Mesenchymal stem cell (in vitro differentiated cells and primary cell): ENCODE measurements around the gene MBD6.
"Not testable (repeated sequence)": the region's sequence is repeated elsewhere in the genome, so short reads cannot be mapped to it uniquely, and the experiment has no call there.

Experiments
- DNase-seq: peaks from one replicate; pipeline ENCODE4 v3.0.0-alpha.2; 2013
- H2AFZ ChIP-seq: one replicate; pipeline ENCODE4 v1.6.1; 2013; ENCODE audit warnings: low read depth, mild to moderate bottlenecking, control low read depth, inconsistent platforms, low read length, moderate library complexity
- H2AK5ac ChIP-seq: 2 replicates; pipeline ENCODE4 v1.6.1; 2013; ENCODE audit warnings: low read length, moderate library complexity, mild to moderate bottlenecking, inconsistent platforms; ENCODE audit not compliant: severe bottlenecking
- H2BK120ac ChIP-seq: one replicate; pipeline ENCODE4 v1.6.1; 2013; ENCODE audit warnings: low read depth, mild to moderate bottlenecking, inconsistent platforms, low read length, moderate library complexity
- H2BK12ac ChIP-seq, 2 experiments: one replicate each; pipeline ENCODE4 v1.6.1; 2013; ENCODE audit warnings: inconsistent platforms in 2 of 2, low read length in 2 of 2, mild to moderate bottlenecking in 2 of 2, moderate library complexity in 2 of 2, control low read depth in 1 of 2
- H2BK15ac ChIP-seq: one replicate; pipeline ENCODE4 v1.6.1; 2013; ENCODE audit warnings: mild to moderate bottlenecking, low read depth, inconsistent platforms; ENCODE audit not compliant: poor library complexity, severe bottlenecking
- H2BK5ac ChIP-seq: 2 replicates; pipeline ENCODE4 v1.6.1; 2013; ENCODE audit warnings: low read depth, mild to moderate bottlenecking, low read length, control low read depth, inconsistent platforms; ENCODE audit not compliant: poor library complexity, severe bottlenecking
- H3K14ac ChIP-seq, 2 experiments: one replicate each; pipeline ENCODE4 v1.6.1; 2013; ENCODE audit warnings: inconsistent platforms in 2 of 2, low read length in 2 of 2, control low read depth in 1 of 2, mild to moderate bottlenecking in 1 of 2, moderate library complexity in 1 of 2
- H3K18ac ChIP-seq, 2 experiments: one replicate each; pipeline ENCODE4 v1.6.1; 2013; ENCODE audit warnings: inconsistent platforms in 2 of 2, low read length in 2 of 2, control low read depth in 1 of 2, low read depth in 1 of 2, mild to moderate bottlenecking in 1 of 2
- H3K23ac ChIP-seq, 2 experiments: one replicate each; pipeline ENCODE4 v1.6.1; 2013; ENCODE audit warnings: inconsistent platforms in 2 of 2, low read length in 2 of 2, mild to moderate bottlenecking in 2 of 2, moderate library complexity in 2 of 2, control low read depth in 1 of 2
- H3K27ac ChIP-seq: 2 replicates; pipeline ENCODE4 v1.5.1; 2013; ENCODE audit warnings: mild to moderate bottlenecking, moderate library complexity, low read length, control low read depth, inconsistent platforms; ENCODE audit not compliant: poor library complexity, severe bottlenecking
- H3K27me3 ChIP-seq, 2 experiments: 2 replicates each; pipeline versions ENCODE4 v1.6.1 to v1.7.0; 2013; ENCODE audit warnings: low read length in 2 of 2, mild to moderate bottlenecking in 2 of 2, moderate library complexity in 2 of 2, control low read depth in 1 of 2, inconsistent platforms in 1 of 2; ENCODE audit not compliant: control insufficient read depth in 1 of 2, insufficient read depth in 1 of 2
- H3K36me3 ChIP-seq, 2 experiments: 2 replicates each; pipeline versions ENCODE4 v1.6.1 to v1.7.0; 2013; ENCODE audit warnings: low read length in 2 of 2, control low read depth in 1 of 2, inconsistent platforms in 1 of 2, low read depth in 1 of 2, mild to moderate bottlenecking in 1 of 2; ENCODE audit not compliant: insufficient read depth in 2 of 2, control insufficient read depth in 1 of 2
- H3K4ac ChIP-seq, 2 experiments: one replicate each; pipeline ENCODE4 v1.6.1; 2013; ENCODE audit warnings: inconsistent platforms in 2 of 2, low read length in 2 of 2, mild to moderate bottlenecking in 2 of 2, moderate library complexity in 2 of 2, control low read depth in 1 of 2, low read depth in 1 of 2
- H3K4me1 ChIP-seq: 2 replicates; pipeline ENCODE4 v1.6.1; 2013; ENCODE audit warnings: low read depth, low read length, control low read depth; ENCODE audit not compliant: control insufficient read depth, insufficient read depth
- H3K4me2 ChIP-seq: 2 replicates; pipeline ENCODE4 v1.6.1; 2013; ENCODE audit warnings: low read length, mild to moderate bottlenecking, inconsistent platforms; ENCODE audit not compliant: poor library complexity, severe bottlenecking
- H3K4me3 ChIP-seq, 2 experiments: 2 replicates each; pipeline versions ENCODE4 v1.5.1 to v1.7.0; 2013; ENCODE audit warnings: low read length in 2 of 2, mild to moderate bottlenecking in 2 of 2, control low read depth in 1 of 2, low read depth in 1 of 2; ENCODE audit not compliant: insufficient read depth in 1 of 2
- H3K79me1 ChIP-seq: replicated peaks from 2 replicates; pipeline ENCODE4 v1.6.1; 2013; ENCODE audit warnings: mild to moderate bottlenecking, control low read depth, low read length, inconsistent platforms; ENCODE audit not compliant: poor library complexity, severe bottlenecking
- H3K9ac ChIP-seq: 2 replicates; pipeline ENCODE4 v1.7.0; 2013; ENCODE audit warnings: mild to moderate bottlenecking, low read length, moderate library complexity
- H3K9me3 ChIP-seq: 2 replicates; pipeline ENCODE4 v1.7.0; 2013; ENCODE audit warnings: mild to moderate bottlenecking, low read length; ENCODE audit not compliant: control insufficient read depth
- H4K8ac ChIP-seq: one replicate; pipeline ENCODE4 v1.6.1; 2013; ENCODE audit warnings: inconsistent platforms, mild to moderate bottlenecking, low read length, moderate library complexity
- H4K91ac ChIP-seq: one replicate; pipeline ENCODE4 v1.6.1; 2013; ENCODE audit warnings: mild to moderate bottlenecking, low read length, inconsistent platforms
- WGBS: methylation state at CpG from one replicate; pipeline ENCODE4 v1.1.7; 2013; ENCODE audit warnings: mixed read lengths; 5-methylcytosine and 5-hydroxymethylcytosine counted together

The MBD6 gene

GRCh38 chr12:57564178-57564740, 41.6 kb downstream of the MBD6 start:
- H3K4me1 ChIP-seq: no peaks in the 10 kb centered on the region
- peaks cover 3% of the 10 kb centered on the region for H3K9me3 ChIP-seq
- WGBS: 86% methylated on average over 6 of the region's 7 CpGs

GRCh38 chr12:57568838-57569237, 46.2 kb downstream of the MBD6 start:
- Histone ChIP-seq H2AFZ (no peak overlapping the region), H3K9me3 (peaks cover 2% of the 10 kb centered on the region), H3K27me3 (peaks cover 18 to 35% of the 10 kb centered on the region in 2 experiments), H3K27ac (no peak overlapping the region), H2AK5ac (no peak overlapping the region), H3K9ac (no peak overlapping the region), H4K91ac (no peak overlapping the region), H3K4me2 (no peak overlapping the region), H3K36me3 (peaks cover 0 to 23% of the 10 kb centered on the region in 2 experiments), H3K4me3 (no peak overlapping the region), H4K8ac (no peak overlapping the region), H3K79me1 (no peaks in the 10 kb centered on the region), H3K14ac (no peak overlapping the region), H2BK120ac (no peak overlapping the region), H2BK15ac (no peak overlapping the region), H3K4me1 (no peaks in the 10 kb centered on the region), H3K4ac (no peak overlapping the region), H3K18ac (no peak overlapping the region), H2BK12ac (no peak overlapping the region), H2BK5ac (no peak overlapping the region), H3K23ac (no peak overlapping the region)
- WGBS: 80% methylated on average over 6 of the region's 6 CpGs
- DNase-seq: no peak

More at GRCh38 chr12:57564178-57564740, 41.6 kb downstream of the MBD6 start:
- peaks cover 0 to 8% of the 10 kb centered on the region in 2 experiments for H3K36me3 ChIP-seq
- no peak overlapping the region for H3K9ac ChIP-seq
- no peaks in the 10 kb centered on the region for H3K79me1 ChIP-seq
- no peak overlapping the region for H4K8ac ChIP-seq
- H3K4me2 ChIP-seq: no peak overlapping the region
- H3K4ac ChIP-seq: no peak overlapping the region
- H3K4me3 ChIP-seq: no peak overlapping the region
- peaks cover 19 to 31% of the 10 kb centered on the region in 2 experiments for H3K27me3 ChIP-seq
- H3K14ac ChIP-seq: no peak overlapping the region
- no peak overlapping the region for H2AFZ ChIP-seq
- H3K27ac ChIP-seq: no peak overlapping the region
- H3K18ac ChIP-seq: no peak overlapping the region
- no peak overlapping the region for H2AK5ac ChIP-seq
- H2BK120ac ChIP-seq: no peak overlapping the region
- no peak overlapping the region for H2BK12ac ChIP-seq
- H2BK15ac ChIP-seq: no peak overlapping the region
- no peak overlapping the region for H2BK5ac ChIP-seq
- H3K23ac ChIP-seq: no peak overlapping the region
- H4K91ac ChIP-seq: no peak overlapping the region
- DNase-seq: no peak

GRCh38 chr12:57569858-57570257, 47.2 kb downstream of the MBD6 start:
- peaks cover 10 to 27% of the 10 kb centered on the region in 2 experiments for H3K27me3 ChIP-seq
- H2BK120ac ChIP-seq: no peak overlapping the region

GRCh38 chr12:57570438-57570837, 47.8 kb downstream of the MBD6 start:
- not testable (repeated sequence) for DNase-seq, H4K8ac ChIP-seq, H3K9ac ChIP-seq, H3K9me3 ChIP-seq, H3K18ac ChIP-seq, H2BK12ac ChIP-seq, H2AFZ ChIP-seq, H3K4me1 ChIP-seq, H2AK5ac ChIP-seq, H3K23ac ChIP-seq, H2BK120ac ChIP-seq, H3K4me3 ChIP-seq, H4K91ac ChIP-seq, H3K79me1 ChIP-seq, H3K4ac ChIP-seq, H3K4me2 ChIP-seq, H3K27ac ChIP-seq, H3K14ac ChIP-seq, H2BK5ac ChIP-seq, H2BK15ac ChIP-seq
- H3K36me3 ChIP-seq: peaks cover 0 to 29% of the 10 kb centered on the region in 2 experiments
- WGBS: 86% methylated on average over 5 of the region's 13 CpGs
- peaks cover 9 to 31% of the 10 kb centered on the region in 2 experiments for H3K27me3 ChIP-seq

More at GRCh38 chr12:57569858-57570257, 47.2 kb downstream of the MBD6 start:
- H3K4me3 ChIP-seq: no peak overlapping the region
- no peak for DNase-seq
- no peak overlapping the region for H3K9ac ChIP-seq
- H2AFZ ChIP-seq: no peak overlapping the region
- no peak overlapping the region for H2BK5ac ChIP-seq
- no peak overlapping the region for H4K91ac ChIP-seq
- H3K14ac ChIP-seq: no peak overlapping the region
- H3K4me1 ChIP-seq: no peaks in the 10 kb centered on the region
- no peak overlapping the region for H2BK12ac ChIP-seq
- no peak overlapping the region for H2BK15ac ChIP-seq
- no peak overlapping the region for H2AK5ac ChIP-seq
- H3K9me3 ChIP-seq: no peaks in the 10 kb centered on the region
- H3K79me1 ChIP-seq: no peaks in the 10 kb centered on the region
- no peak overlapping the region for H4K8ac ChIP-seq
- H3K23ac ChIP-seq: no peak overlapping the region
- peaks cover 0 to 23% of the 10 kb centered on the region in 2 experiments for H3K36me3 ChIP-seq
- no peak overlapping the region for H3K18ac ChIP-seq
- H3K4me2 ChIP-seq: no peak overlapping the region
- H3K27ac ChIP-seq: no peak overlapping the region
- 91% methylated on average over 17 of the region's 18 CpGs for WGBS
- no peak overlapping the region for H3K4ac ChIP-seq
